HK-2 (cell line): ENCODE results near the gene GALNS.
"Not testable (repeated sequence)": the region's sequence is repeated elsewhere in the genome, so short reads cannot be mapped to it uniquely, and the experiment has no call there.

Source experiments
- DNase-seq: peaks from one replicate; pipeline ENCODE4 v3.0.0-alpha.2; 2018; ENCODE audit not compliant: unreplicated experiment

Gene GALNS

DNA sequence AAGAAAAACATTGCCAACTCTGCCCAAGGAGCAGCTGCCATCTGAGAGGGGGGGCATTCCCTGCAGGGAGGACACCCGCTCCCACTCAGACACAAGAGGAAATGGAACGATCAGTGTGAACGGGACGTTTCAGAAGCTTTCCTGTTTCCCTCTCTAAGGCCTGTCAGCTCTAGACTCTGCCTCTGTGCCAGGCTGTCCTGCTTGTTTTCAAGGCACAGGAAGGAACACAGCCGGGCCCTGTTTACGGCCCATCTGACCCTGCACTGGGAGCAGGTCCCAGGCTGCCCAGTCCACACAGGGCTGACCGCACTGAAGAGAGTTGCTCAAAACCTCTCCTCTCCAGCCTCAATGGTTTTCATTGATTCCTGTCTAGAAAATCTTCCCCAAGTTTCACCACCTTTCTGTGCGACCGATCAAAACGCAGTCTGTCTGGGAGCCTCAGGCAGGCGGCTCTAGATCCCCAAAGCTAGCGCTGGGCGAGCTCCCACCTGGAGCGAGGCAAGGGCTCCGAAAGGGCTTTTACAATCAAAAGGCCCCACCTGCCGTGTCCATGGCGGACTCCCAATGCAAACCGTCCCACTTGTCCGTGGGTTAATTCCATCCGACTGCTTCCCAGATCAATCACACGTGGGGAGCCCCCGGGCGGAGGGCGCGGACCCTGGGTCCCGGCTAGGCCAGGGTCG lies 73.2 kb downstream of the GALNS start:
- no peak for DNase-seq

DNA sequence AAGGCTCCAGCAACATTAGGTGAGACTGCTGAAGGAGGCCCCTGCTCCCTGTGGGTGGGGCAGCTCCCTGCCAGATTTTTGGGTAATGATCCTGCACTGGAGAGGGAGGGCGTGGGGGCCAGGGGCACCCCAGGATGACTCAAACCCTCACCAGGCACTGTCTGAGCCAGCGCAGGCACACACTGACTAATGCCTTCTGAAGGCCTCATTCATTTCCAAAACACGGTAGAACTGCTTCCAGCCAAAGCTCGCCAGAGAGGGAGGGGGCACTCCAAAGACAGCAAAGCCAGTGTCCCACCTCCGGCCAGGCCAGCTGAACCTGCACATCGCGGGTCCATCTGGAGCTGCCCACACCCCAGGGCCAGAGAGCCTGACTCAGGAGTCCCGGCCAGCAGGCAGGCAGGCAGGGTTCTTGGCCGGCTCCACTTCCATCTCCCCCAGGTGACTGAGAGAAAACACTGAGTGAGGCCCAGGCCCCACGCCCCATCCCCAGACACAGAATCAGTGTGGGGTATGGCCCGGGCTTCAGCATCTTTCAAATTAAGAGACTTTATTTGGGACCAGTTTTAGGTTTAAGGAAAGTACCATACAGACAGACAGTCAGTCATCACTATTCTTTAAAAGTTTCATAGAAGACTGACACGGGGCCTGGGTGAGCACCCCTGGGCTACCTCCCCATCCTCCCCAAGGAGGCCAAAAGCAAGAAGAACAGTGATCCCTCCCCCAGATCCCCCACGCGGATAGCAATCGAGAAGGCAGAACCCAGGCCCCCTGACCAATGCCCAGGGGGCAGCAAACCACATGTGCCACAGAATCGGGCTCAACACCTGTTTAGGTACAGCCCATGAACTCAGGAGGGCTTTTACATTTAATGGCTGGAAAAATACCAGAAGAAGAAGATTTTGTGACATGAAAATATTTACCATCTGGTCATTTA lies 74.0 kb downstream of the GALNS start:
- DNase-seq, result peak; percentile 54

DNA sequence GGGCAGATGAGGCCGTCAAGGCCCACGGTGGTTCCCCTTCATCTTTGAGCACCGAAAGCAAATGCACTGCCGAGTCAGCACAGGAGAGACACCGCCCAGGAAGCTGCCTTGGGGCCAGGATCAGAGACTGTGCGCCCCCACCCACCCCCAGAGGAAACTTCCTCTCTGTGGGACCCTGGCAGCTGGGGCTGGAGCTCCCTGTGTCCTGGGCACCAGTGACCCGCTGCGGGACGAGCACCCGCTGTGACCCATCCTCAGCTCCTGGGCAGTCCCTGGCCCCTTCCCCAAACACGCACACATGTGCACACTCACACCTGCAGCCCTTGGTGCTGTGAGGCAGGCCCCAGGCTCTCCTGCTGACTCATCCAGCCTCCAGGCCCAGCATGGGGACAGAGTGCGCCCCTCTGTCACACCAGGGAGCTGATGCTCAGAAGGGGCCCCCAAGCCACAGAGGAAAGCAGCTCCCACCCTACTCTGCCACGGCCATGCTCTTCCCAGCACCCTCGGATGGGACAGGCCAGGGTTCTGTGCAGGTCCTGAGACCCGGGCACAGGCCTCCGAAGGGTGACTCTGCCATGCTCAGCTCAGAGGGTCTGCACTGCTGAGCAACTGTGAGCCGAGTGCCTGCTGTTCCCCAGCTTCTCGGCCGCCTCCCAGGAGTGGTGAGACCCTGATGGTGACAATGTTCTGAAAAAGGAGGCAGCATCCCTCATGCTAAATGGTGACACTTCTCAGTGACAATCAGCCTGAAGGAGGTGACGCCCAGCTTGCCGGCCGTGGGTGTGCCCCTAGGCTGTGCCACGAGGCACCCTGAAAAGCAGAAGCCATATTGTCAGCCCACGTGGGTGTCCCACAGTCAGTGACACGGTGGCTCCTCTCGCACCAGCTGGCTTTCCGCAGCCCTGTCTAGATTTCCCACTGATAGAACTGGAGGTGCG lies 75.3 kb downstream of the GALNS start:
- no peak for DNase-seq

DNA sequence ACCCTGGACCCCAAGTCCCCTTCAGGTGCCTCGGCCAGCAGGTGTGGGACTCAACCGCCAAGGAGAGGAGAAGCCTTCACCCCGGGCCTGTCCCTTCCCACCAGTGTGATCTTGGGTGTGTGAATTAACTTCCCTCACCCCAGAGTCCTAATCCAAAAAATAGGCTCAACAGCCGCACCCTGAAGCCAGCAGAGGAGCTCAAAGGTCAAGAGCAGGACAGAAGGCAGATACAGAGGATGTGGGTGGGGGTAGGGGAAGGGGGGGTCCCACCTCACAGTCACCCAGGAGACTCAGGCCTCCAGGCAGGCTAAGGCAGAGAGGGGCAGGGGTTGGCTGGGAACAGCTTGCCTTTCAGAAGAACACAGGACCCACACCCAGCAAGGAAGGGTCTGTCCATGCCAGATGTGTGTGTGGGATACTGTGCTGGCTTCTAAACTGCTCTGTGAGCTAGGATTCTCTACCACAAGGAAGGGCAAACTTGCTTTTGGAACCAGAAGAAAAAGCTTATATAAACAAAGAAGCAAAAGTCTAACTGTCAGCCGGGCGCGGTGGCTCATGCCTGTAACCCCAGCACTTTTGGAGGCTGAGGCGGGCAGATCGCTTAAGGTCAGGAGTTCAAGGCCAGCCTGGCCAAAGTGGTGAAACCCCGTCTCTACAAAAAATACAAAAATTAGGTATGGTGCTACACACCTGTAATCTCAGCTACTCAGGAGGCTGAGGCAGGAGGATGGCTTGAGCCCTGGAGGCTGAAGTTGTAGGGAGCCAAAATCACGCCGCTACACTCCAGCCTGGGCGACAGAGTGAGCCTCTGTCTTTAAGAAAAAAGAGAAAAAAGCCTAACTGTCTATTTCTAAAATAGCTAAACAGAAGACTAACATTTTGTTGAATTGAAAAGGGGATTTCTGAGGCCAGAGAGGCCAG lies 76.3 kb downstream of the GALNS start:
- DNase-seq, result no peak

DNA sequence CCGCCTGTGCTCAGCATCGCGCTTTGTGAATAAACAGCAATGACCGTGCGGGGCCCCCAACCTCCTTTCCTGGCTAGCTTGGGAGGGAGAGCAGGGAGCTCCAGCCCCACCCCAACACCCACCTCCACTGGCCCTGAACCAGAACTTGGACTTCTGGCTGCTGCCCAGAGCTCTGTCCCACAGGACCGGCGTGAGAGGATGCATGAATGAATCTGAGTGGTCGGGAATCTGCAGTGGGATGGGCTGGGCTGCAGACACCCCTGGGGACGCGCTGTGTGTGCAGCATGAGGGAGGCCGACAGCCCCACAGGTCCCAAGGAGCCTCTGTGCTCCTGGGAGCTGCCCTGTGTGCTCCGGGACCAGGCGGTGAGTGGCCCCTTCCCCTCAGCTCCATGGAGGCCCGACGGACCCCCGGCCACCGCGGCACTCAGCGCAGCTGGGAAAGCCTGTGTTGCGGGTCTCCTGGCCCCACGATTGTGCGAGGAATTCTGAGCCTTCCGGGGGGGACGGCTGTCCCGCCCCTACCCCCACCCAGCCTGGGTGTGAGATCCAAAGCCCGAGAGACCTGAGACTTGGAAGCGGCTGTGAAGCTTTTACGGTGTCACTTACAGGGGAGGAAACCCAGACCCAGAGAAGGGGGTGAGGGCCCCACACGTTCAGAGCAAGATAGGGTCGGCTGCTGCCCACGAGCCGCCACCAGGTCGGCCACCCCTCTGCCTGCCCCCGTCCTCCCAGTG lies 77.2 kb downstream of the GALNS start:
- DNase-seq, result no peak

DNA sequence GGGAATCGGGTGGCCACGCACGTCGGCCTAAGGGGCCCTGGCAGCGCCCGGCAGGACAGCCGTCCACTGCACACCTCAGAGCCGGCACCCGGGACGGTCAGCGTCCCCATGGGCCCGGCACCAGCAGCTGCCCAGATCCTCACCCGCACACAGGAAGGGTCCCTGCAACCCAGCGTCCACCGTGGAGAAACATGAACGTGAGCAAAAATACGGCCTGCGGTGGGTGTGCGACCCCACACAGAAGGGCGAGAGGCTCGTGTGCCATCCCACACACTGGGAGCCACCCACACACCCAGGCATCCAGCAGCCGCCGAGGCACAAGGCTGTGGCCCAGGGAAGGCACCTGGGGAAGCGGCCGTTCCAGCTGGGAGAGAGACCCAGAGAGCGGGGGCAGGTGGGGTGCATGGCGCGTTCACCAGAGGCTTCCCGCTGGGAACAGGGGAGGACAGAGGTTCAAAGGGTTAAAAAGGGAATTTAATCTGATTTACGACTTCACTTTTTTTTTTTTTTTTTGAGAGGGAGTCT lies 78.1 kb downstream of the GALNS start:
- DNase-seq, result no peak

DNA sequence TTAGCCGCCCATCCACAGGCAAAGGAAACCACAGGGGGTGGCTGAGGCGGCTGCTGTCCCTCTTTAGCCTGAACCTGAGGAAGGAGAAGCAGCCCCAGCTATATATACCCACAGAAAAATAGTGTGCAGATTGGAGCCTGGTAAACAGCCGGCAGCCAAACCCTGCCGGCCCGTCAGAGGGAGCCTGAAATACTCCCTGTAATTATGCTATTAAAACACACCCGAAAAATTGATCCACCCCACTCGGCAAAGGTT lies 78.5 kb downstream of the GALNS start:
- DNase-seq, result no peak

DNA sequence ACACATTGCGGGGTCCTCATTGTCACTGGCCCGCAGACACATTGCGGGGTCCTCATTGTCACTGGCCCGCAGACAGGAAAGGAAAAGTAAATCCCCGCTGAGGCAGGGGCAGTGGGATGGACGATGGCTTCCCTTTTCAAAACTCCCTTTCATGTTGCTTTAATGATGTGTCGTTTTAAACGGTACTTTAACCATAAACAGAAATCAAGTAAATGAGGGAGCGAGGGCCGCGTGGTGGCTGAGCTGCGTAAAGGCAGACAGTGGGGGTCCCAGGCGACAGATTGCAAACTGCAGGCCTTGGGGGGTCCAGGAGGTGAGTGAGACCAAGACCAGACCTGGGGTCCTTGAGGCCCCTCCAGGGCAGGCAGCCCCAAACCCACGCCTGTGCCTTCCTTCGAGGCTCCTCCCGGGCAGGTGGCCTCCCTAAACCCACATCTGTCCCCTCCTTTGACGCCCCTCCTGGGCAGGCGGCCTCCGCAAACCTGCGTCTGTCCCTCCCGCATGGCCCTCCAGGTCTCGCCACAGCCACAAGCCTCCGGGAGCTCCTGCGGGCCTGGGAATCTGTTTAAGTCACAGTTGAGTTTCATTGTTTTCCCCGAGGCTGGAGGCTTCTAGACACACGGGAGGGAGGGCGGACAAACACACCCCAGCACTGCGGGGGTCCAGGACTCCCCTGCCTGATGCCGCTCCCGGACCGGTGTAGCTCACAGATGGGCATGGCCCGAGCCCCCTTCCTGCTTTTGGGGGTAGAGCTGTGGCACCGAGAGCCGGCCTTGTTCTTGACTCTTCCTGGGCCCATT lies 79.1 kb downstream of the GALNS start:
- no peak for DNase-seq

DNA sequence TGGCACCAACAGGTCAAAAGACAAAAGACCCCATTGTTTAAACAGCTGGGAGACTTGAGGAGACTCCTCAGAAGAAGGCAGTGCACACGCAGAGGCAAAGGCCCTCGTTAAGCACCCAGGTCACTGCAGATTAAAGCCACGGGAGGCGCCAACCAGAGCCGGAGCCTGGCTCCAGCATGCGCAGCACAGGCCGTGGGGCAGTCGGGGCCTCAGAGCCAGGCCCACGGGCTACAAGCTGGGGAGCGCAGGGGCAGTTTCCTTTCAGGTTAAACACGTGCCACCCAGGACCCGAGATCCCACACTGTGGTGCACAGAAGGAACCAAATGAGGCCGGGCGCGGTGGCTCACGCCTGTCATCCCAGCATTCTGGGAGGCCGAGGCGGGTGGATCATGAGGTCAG lies 80.9 kb downstream of the GALNS start:
- DNase-seq, result no peak

DNA sequence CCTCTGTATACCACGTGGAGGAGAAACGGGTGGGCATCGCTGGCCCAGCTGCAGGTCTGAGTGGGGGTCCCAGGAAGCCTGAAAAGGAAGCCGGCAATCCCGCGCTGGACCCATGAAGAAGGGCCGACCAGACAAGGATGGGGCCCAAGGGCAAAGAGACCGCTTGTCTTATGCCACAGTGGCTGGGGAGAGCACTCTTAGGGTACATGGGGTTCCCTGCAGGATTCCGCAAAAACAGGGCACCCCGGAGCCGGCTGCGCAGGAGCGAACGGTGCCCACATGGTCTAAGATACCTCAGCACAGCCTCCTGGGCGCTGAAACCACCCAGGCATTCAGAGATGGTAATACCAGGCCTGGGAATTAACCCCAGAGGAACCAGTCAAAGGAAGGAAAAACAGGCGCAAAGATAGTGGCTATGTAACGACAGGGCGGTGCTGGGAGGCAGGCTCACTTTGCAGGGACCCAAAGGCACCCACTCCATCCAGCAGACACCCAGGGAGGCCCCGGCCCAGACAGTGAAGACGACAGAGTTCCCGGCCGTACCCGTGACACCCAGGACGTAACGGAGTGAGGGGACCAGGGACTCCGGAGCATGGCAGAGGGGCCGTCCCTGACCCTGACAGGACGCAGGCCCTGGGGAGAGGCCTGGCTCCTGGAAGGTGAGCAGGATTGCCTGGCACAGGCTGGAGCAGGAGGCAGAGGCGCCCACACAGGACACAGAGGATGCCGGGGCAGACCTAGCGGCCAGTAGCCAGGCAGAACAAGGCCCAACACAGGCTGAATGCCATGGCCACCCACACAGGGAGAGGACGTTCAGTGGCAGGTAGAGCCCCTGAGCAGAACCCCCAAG lies 82.0 kb downstream of the GALNS start:
- DNase-seq, result no peak

DNA sequence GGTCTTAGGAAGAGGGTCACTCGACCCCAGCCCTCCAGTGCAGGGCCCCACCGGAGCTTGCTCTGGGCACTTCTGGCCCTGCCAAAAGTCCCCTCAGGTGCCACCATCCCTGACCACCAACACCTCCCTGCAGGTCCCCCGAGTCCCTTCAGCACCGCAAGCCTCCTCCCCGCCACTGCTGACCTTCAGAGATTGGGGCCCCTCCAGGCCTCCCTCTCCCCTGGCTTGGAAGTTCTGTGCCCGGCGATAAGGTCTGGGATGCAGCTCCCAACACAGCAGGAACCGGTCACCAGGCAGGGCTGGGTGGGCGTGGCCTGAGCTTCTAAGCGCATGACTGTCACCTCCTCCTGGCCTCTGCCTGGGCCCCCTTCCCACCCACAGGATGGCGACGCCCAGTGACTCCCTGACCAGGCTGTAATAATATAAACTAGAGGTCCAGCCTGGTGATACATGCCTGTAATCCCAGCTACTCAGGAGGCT lies 82.9 kb downstream of the GALNS start:
- peak; percentile 88 for DNase-seq

DNA sequence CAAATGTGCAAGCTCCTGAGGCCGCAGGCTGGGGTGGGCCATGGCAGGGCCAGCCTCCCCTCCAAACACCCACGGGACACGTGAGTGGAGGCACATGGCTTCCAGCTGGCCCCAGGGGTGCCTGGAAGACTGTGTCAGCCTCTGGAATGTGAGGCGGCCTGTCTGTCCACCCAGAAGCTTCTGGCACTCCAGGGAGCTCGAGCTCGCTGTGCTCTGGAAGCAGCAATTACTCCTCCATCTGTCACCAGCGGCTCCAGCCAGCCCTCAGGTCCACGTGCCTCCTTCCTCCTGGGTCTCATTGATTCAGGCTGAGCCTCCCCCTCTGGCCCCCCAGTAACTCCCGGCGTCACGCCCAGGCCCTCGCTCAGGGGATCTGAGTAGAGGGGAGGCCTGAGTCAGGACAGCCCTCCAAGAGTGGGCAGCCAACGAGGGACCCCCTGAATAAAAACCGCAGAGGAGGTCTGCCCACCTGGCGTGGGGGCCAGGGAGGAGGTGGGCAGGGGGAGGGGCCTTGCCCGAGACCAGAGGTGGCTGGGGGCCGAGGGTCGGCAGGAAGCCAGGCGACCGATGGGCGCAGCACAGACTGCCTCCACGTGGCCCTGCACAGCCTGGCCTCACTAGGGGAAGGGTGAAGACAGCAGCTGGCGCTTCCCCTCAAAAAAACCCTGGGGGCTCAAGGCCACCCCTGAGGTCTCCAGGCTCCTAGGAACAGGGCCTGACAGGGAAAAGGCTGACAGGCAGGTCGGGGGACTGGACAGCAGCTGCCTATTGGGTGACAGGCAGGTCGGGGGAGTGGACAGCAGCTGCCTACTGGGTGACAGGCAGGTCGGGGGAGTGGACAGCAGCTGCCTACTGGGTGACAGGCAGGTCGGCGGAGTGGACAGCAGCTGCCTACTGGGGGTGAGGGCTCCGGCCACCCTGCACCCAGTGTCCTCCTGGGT lies 83.6 kb downstream of the GALNS start:
- DNase-seq, result peak; percentile 68

DNA sequence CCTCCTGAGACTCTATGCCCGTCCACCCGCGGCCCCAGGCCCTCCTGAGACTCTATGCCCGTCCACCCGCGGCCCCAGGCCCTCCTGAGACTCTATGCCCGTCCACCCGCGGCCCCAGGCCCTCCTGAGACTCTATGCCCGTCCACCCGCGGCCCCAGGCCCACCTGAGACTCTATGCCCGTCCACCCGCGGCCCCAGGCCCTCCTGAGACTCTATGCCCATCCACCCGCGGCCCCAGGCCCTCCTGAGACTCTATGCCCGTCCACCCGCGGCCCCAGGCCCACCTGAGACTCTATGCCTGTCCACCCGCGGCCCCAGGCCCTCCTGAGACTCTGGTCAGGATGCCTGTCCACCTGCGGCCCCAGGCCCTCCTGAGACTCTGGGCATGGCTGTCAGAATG lies 85.0 kb downstream of the GALNS start:
- not testable (repeated sequence) for DNase-seq

DNA sequence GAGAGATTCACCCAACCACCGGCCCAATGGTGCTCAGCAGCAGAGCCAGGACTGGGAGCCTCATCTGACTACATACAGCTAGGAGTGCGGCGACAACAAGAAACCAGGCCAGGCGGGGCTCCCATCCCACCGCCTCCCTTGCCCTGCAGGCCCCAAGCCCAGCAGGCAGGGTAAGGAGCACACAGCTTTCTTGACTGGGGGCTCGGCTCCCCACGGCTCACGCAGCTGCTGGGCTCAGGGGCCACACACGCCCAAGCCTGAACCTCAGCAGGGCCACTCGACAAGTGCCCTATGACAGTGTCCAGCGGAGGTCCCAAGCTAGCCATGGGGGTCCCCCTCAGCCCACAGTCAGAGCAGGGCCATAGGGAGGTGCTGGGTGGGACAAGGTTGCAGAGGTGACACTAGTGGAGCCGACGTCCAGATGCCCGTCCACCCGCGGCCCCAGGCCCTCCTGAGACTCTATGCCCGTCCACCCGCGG lies 85.4 kb downstream of the GALNS start:
- DNase-seq, result no peak

DNA sequence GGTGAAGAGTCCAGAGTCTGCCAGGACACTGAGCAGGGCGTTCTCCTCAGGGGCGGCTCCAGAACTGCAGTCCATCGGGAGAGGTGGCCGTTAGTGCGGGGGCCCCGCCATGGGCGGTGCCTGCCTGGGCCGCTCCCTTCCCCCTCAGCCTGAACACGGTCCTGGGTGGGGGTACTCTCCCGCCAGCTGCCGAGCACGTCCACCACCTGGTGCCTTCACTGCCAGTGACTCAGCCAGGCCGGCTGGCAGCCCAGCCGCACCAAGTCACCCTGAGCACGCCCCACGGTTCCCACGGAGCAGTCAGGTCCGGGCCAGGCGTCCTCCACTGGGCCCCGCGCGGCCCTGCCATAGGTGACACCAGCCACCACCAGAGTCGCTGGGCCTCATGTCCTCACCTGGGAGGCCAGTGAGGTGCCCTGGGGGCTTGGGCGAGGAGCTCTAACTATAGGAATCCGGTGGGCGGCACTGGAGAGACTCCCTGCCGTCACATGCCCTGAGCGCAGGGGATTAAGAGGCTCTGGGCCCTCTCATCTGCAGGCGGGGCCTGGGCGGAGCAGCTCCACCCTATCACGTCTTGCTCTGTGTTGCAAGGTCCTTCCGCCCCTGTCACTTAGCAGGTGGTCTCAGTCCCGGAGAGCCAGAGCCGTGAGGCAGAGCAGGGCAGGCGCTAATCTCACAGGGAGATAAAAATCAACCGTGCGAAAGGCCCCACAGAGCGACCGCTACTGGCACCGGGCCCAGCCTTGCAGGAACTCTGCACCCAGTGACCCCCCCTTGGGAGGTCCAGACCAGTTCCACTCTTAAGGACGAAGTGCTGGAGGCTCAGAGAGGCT lies 86.1 kb downstream of the GALNS start:
- peak; percentile 90 for DNase-seq
